Muscle layer of duodenum (tissue), 2 donors: ENCODE data around the gene COL4A1.

Source experiments
- H3K27ac ChIP-seq: one replicate; pipeline ENCODE4 v1.7.0; 2013; ENCODE audit warnings: mild to moderate bottlenecking, low read length
- H3K27me3 ChIP-seq: one replicate; pipeline ENCODE4 v1.7.0; 2013; ENCODE audit warnings: low read depth, mild to moderate bottlenecking, control low read depth, low read length
- H3K36me3 ChIP-seq, 2 donors: one replicate each; pipeline ENCODE4 v1.7.0; 2013; ENCODE audit warnings: low read length in 2 of 2, control low read depth in 1 of 2, mild to moderate bottlenecking in 1 of 2; ENCODE audit not compliant: insufficient read depth in 2 of 2, control insufficient read depth in 1 of 2
- H3K4me1 ChIP-seq, 2 donors: one replicate each; pipeline ENCODE4 v1.7.0; 2013; ENCODE audit warnings: low read length in 2 of 2, mild to moderate bottlenecking in 2 of 2, control low read depth in 1 of 2, moderate library complexity in 1 of 2; ENCODE audit not compliant: insufficient read depth in 2 of 2, control insufficient read depth in 1 of 2
- H3K4me3 ChIP-seq, 2 donors: one replicate each; pipeline ENCODE4 v1.7.0; 2013; ENCODE audit warnings: low read length in 2 of 2, low read depth in 1 of 2, mild to moderate bottlenecking in 1 of 2
- H3K9me3 ChIP-seq, 2 donors: one replicate each; pipeline ENCODE4 v1.7.0; 2013; ENCODE audit warnings: low read length in 2 of 2, control low read depth in 1 of 2, mild to moderate bottlenecking in 1 of 2; ENCODE audit not compliant: control insufficient read depth in 1 of 2
- donor health status: healthy.

Gene COL4A1

DNA sequence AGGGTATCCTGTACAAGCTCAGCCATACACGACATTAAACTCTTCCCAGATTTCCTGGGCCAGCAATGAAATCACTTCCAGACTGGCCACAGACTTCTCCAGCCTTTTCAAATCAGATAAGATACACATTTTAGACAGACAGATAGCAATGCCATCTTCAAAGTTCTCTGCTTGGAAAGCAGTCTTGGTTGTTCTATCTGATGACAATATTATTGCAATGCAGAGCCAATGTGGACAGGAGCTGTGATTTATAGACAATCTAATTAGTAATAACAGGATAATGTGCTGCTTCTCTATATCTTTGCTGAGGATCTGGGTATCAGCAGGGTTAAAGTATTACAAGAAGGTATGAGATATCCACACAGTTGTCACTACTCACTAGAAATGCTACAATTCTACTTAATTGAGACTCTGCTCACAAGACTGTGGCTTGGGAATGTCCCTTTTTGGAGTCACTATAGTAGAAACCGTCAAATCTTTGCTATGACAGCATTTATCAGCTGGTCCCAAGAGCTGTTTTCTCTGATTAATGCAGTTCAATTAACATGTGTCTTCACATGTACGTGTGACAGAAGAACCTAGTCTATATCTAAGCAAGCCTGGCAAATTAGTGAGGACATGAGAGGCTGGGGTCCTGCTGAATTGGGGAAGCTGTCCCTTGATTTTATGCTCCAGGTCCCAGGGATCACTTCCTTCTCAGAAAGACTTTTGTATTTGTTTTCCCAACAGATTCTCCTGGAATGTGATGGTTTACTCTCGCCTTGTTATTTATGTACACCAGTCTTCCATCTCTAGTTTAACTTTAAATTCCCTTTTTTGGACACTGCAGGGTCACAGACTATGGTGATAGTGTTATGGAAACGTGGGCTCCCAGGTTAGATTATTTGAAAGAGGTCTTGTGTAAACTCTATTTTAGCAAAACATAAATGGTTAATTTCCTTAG, 68.8 kb downstream of the COL4A1 start:
- H3K27ac ChIP-seq: peak overlapping the region; percentile 46
- H3K4me3 ChIP-seq: no peak overlapping the region
- H3K36me3 ChIP-seq: peaks cover 0 to 9% of the 10 kb centered on the region in 2 donors
- no peaks in the 10 kb centered on the region for H3K9me3 ChIP-seq
- H3K4me1 ChIP-seq: peaks cover 13 to 40% of the 10 kb centered on the region in 2 donors
- no peaks in the 10 kb centered on the region for H3K27me3 ChIP-seq

DNA sequence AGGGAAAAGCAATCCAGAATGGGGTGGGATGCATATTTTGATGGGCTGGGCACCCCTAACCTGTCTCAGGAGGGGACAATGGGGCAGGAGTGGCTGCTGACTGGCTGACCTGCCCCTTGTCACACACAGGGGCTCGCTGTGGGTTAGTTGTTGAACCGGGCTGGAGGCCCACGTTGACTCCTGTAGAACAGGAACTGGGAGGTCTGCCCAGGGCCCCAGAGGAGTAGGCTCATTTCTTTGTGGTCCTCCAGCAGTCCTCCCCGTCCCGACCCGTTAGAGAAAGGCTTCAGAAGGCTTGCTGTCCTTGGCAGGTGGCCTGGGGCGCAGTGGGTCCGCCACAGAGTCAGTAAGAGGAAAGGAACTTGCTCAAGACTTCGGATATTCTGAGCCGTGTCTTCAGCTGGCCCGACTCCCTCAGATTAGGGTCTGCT, 70.1 kb downstream of the COL4A1 start:
- H3K27ac ChIP-seq: no peak overlapping the region
- H3K4me3 ChIP-seq: no peak overlapping the region
- H3K4me1 ChIP-seq: peaks cover 19 to 50% of the 10 kb centered on the region in 2 donors
- peaks cover 0 to 9% of the 10 kb centered on the region in 2 donors for H3K36me3 ChIP-seq
- no peaks in the 10 kb centered on the region for H3K9me3 ChIP-seq
- no peaks in the 10 kb centered on the region for H3K27me3 ChIP-seq

DNA sequence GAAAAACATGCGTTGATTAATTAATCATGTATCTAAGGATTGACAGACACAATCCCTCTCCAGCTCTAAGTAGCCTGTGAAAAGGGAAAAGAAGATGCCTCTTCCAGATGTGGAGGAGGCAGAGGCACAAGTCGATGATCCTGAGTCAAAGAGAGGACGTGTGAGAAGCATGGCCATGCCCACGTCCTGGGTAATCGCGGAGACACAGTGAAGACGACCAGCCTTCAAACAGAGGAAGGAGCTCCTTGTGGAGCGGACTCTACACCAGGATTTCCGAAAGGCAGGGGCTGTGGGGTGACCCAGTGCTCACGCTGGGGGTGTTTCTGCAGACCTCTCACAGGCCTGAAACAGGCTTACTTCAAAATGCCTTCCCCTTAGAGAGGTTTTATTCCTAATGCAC, 70.5 kb downstream of the COL4A1 start:
- Histone ChIP-seq H3K27ac (no peak overlapping the region), H3K9me3 (no peaks in the 10 kb centered on the region), H3K4me1 (peaks cover 19 to 50% of the 10 kb centered on the region in 2 donors), H3K4me3 (no peak overlapping the region), H3K27me3 (no peaks in the 10 kb centered on the region), H3K36me3 (peaks cover 0 to 9% of the 10 kb centered on the region in 2 donors)

DNA sequence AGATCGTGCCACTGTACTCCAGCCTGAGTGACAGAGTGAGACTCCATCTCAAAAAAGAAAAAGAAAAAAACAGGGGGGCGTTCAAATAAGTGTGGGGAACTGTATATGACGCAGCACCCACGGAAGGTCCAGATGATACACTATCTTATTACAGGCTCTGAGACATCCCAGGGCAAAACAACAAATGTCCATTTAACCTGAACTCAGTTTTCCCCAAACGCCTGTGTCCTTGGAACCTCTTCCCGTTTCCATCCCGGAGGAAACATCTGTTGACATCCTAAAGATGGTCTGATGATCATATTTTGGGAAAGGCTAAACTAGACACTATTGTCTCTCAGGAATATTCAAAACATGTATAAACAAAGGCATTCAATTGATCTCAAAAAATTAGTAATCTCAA, 72.4 kb downstream of the COL4A1 start:
- Histone ChIP-seq H3K4me1 (peaks cover 19 to 47% of the 10 kb centered on the region in 2 donors), H3K27me3 (no peaks in the 10 kb centered on the region), H3K36me3 (no peaks in the 10 kb centered on the region), H3K27ac (no peak overlapping the region), H3K4me3 (no peak overlapping the region), H3K9me3 (no peaks in the 10 kb centered on the region)

DNA sequence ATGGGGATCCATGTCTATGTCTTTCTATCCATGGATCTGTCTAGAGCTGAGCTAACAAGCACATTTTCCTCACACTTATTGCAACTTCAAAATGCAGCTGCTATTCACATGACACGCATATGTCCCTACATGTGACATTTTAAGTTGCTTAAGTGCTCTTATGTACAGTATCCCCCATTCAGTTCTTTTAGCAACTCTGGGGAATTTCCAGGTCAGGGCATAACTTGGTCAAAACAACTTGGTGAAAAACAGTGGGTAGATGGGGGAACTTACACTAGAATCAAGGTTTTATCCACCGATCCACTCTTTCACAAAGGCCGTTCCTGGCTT, 73.0 kb downstream of the COL4A1 start:
- Histone ChIP-seq H3K36me3 (no peaks in the 10 kb centered on the region), H3K27ac (peak overlapping the region; percentile 6), H3K27me3 (no peaks in the 10 kb centered on the region), H3K9me3 (no peaks in the 10 kb centered on the region), H3K4me1 (peaks cover 19 to 41% of the 10 kb centered on the region in 2 donors), H3K4me3 (no peak overlapping the region)

DNA sequence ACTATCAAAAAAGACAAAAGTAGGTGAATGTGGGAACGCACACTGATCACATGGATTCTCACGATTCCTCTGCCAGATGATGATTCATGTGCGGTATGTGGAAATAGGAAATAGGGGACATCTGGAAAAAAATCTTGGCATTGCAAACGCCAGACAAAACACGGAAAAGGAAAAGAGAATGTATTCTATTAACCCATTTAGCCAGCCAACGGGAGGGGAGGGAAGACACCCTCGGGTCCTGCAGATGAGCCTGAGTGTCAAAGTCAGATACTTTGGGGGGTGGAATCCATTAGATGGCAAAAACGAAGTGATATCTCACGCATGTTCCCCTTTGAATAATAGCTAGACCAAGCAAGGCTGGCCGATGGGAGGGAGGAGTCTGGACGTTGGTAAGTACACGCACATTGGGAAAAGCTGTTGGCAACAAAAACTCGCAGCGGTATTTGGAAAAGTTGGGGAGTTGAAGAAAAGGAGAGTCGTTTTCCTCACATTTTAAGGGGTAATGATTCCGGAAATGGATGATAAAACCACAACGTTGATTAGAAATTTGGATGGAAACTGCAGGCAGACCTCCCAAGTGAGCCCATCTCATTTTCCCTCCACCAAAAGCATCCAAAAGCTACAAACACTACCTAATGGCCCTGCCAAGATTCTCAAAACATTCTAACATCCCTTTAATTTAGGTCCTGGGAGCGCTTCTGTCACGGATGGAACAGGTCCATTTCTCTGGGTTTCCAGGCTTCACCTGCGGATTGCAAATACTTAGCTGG, 73.6 kb downstream of the COL4A1 start:
- Histone ChIP-seq H3K27ac (peak overlapping the region; percentile 6), H3K4me3 (peak overlapping the region in 1 of 2 donors; percentile 34), H3K4me1 (peaks cover 15 to 36% of the 10 kb centered on the region in 2 donors), H3K9me3 (no peaks in the 10 kb centered on the region), H3K36me3 (no peaks in the 10 kb centered on the region), H3K27me3 (no peaks in the 10 kb centered on the region)

DNA sequence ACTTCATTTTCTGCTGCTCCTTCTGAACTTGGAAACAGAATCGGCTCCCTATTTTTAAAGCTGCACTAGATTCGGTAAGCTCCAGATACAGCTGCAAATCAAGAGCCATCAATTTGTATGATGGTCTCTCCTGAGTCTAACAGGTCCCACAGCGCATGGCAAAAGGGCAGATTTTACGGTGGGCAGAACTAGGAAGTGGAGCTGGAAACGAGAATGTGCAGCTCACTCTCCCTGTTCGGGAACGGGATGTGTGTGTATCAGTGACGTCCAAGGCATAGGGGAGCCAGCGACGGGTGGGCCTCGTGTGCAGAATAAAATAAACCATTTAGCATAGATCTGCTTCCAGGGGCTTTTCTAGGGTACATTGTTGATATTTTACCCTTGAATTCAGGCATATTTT, 74.2 kb downstream of the COL4A1 start:
- no peaks in the 10 kb centered on the region for H3K27me3 ChIP-seq
- no peaks in the 10 kb centered on the region for H3K36me3 ChIP-seq
- peaks cover 9 to 31% of the 10 kb centered on the region in 2 donors for H3K4me1 ChIP-seq
- H3K4me3 ChIP-seq: peak overlapping the region in 1 of 2 donors; percentile 34
- peak overlapping the region; percentile 6 for H3K27ac ChIP-seq
- H3K9me3 ChIP-seq: no peaks in the 10 kb centered on the region

DNA sequence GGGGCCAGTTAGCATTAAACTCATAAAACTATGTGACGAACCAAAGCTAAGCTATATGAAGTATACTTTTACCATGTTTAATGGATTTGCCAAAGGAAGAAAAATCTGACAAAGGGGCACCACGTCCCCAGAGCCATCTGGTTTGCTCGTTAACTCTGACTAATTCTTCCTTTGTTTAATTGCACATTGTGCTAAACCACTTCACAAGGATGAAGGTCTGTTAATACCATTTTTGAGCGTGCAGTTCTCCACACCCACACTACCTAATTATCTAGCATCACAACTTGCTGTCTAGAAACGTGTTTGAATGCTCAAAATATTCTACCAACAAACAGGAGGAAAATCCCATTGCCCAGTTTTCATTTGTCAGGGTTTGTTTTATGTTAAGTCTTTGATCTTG, 74.8 kb downstream of the COL4A1 start:
- Histone ChIP-seq H3K4me3 (no peak overlapping the region), H3K27me3 (no peaks in the 10 kb centered on the region), H3K27ac (peak overlapping the region; percentile 6), H3K9me3 (no peaks in the 10 kb centered on the region), H3K36me3 (no peaks in the 10 kb centered on the region), H3K4me1 (peaks cover 6 to 25% of the 10 kb centered on the region in 2 donors)

DNA sequence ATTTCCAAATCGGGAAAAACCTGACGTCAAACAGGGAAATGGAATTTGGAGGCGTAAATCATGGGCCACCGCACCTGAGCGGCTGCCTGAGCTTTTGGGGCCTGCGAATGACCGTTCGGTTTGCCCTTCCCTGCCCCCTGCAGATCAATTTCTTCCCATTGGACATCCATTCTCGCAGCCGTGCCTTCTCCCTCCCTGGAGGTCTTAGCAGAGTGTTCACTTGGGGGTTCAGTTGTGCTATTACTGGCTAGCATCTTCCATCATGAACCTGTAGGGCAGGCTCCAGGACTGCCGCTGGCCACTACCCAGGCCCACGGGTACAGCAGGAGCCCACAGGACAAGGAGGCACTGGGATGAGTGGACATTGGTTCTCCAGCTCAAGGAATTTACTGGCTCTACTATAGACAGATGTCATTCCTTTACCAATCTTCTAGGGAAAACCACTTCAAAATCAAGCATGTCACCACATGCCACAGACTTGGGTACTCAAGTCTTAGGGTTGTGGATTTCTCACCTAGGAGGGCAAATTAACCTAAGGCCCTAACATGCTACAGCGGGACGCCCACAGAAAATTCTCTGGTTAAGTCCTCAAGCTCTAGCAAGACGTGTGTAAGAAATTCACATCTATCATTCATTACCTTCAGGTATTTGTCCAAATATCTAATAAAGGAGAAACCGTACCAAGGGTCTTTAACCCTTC, 75.5 kb downstream of the COL4A1 start:
- H3K36me3 ChIP-seq: no peaks in the 10 kb centered on the region
- no peak overlapping the region for H3K4me3 ChIP-seq
- no peaks in the 10 kb centered on the region for H3K27me3 ChIP-seq
- H3K27ac ChIP-seq: no peak overlapping the region
- H3K4me1 ChIP-seq: peaks cover 6 to 18% of the 10 kb centered on the region in 2 donors
- no peaks in the 10 kb centered on the region for H3K9me3 ChIP-seq

DNA sequence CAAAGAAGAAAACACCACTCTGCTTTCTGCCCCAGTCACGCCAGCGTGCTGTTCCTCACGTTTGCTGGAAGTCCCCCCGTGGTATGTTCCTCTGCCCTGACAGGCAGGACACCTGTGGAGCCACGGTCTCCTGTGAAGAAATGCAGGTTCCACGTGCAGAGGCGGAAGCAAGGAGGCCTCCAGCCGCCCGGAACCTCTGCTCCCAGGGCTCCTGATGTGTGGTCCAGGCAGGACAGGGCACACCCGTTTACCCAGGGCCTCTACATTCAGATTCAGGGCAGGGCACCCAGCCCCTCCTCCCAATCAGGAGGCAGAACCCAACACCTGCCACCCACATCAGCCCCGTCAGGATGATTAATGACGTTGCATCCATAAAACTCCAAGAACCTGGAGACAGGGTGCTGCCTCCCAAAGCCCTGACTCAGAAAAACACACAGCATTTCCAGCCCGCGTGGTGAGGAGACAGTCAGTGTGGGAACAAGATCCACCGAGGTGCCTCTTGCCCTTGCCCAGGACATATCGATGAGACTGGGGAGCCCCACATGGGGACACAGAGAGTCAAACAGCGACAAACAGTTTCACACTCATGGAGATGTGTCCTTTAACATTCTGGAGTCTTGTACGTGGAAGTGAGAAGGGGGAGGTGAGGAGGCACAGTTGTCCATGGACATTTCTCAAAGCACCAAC, 76.2 kb downstream of the COL4A1 start:
- Histone ChIP-seq H3K27me3 (no peaks in the 10 kb centered on the region), H3K4me3 (no peak overlapping the region), H3K27ac (no peak overlapping the region), H3K9me3 (no peaks in the 10 kb centered on the region), H3K4me1 (peaks cover 6 to 22% of the 10 kb centered on the region in 2 donors), H3K36me3 (no peaks in the 10 kb centered on the region)
